Regular cardiac myocyte (primary cell): ENCODE data around the gene LONRF3. TPM values are rescaled to one million over a fixed set of nuclear protein-coding genes. Genes with fewer than 3 reads are reported as not detected.

Experiments used
- total RNA-seq: library from RNA; depleted of rRNA; stranded (reverse); fragments of >200 nt; gene quantifications from 2 replicates; pipeline ENCODE4 v1.2.3, GENCODE V29; 2014

The LONRF3 gene
- 0.19 and 1.7 TPM in 2 replicates for total RNA-seq

GRCh38 chrX:118974088-118974907, at the start of gene LONRF3:
Gene LONRF3, plus strand, starts transcription at chrX:118974618. Its CDS starts 163 bp downstream, at chrX:118974781.

Other genes with a start within 250 kb of the LONRF3 start
- 37.4 and 51.9 TPM in 2 replicates for gene IL13RA1, start 247.0 kb upstream of the LONRF3 start, total RNA-seq
- under 0.01 TPM in 1 of 2 replicates, not detected in the other for gene ZCCHC12, start 150.8 kb upstream of the LONRF3 start, total RNA-seq
- not detected in 2 replicates for gene CT47C1, start 98.4 kb downstream of the LONRF3 start, total RNA-seq
- gene KIAA1210, start 153.2 kb downstream of the LONRF3 start, total RNA-seq: not detected in 2 replicates